ENCODE measurements around the gene NSD2.

The NSD2 gene

DNA sequence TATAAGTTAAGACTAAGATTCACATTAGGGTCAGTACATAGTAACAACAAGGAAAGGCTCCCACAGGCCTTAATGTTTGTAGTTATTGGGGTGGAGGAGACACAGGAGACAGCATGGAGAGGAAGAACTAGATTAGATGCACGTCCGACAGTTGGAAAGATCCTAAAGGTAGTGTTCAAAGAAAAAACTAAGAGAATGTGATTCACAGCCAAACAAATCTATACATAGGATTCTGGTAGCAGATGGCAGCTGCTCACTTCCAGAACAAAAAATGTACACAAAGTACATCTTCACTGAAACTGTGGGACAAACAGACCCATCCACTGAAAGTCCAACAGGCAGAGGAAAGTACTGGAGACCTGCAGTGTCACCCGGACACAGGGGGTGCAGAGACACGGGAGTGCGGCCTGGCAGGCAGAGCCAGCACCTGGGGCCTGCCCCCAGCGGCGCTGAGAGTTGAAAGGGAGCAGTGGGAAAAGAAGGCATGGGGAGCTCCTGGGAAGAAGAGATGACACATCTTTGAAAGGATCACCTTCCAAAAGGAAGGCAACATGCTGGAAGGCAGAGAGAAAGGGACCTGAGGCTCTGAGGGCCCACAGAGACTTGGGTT, 97.6 kb downstream of the NSD2 start:
- TF ChIP-seq, protein P1, sequence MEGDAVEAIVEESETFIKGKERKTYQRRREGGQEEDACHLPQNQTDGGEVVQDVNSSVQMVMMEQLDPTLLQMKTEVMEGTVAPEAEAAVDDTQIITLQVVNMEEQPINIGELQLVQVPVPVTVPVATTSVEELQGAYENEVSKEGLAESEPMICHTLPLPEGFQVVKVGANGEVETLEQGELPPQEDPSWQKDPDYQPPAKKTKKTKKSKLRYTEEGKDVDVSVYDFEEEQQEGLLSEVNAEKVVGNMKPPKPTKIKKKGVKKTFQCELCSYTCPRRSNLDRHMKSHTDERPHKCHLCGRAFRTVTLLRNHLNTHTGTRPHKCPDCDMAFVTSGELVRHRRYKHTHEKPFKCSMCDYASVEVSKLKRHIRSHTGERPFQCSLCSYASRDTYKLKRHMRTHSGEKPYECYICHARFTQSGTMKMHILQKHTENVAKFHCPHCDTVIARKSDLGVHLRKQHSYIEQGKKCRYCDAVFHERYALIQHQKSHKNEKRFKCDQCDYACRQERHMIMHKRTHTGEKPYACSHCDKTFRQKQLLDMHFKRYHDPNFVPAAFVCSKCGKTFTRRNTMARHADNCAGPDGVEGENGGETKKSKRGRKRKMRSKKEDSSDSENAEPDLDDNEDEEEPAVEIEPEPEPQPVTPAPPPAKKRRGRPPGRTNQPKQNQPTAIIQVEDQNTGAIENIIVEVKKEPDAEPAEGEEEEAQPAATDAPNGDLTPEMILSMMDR (IDR thresholded peaks at IDR 0.05; ENCODE audit: low read depth, low read length), result no peak
- Histone ChIP-seq H3K9ac (ENCODE audit: low read length) (no peak overlapping the region), H3K36me3 (replicated peaks; ENCODE audit: low read depth, low read length) (peaks cover 66% of the 10 kb centered on the region), H3K9me3 (ENCODE audit: insufficient read depth, low read length) (no peaks in the 10 kb centered on the region), H3K4me1 (ENCODE audit: low read length) (no peaks in the 10 kb centered on the region), H3K27me3 (ENCODE audit: low read depth, low read length) (no peaks in the 10 kb centered on the region), H2AFZ (ENCODE audit: low read depth, low read length) (no peak overlapping the region), H3K4me2 (ENCODE audit: low read length) (no peak overlapping the region), H3K27ac (ENCODE audit: low read length) (no peak overlapping the region), H3K79me2 (ENCODE audit: low read length) (peaks cover 14% of the 10 kb centered on the region), H4K20me1 (ENCODE audit: insufficient read depth, low read length) (no peaks in the 10 kb centered on the region; the same call in 1 of the 2 replicates), H3K4me3 (ENCODE audit: low read length) (no peak overlapping the region)

DNA sequence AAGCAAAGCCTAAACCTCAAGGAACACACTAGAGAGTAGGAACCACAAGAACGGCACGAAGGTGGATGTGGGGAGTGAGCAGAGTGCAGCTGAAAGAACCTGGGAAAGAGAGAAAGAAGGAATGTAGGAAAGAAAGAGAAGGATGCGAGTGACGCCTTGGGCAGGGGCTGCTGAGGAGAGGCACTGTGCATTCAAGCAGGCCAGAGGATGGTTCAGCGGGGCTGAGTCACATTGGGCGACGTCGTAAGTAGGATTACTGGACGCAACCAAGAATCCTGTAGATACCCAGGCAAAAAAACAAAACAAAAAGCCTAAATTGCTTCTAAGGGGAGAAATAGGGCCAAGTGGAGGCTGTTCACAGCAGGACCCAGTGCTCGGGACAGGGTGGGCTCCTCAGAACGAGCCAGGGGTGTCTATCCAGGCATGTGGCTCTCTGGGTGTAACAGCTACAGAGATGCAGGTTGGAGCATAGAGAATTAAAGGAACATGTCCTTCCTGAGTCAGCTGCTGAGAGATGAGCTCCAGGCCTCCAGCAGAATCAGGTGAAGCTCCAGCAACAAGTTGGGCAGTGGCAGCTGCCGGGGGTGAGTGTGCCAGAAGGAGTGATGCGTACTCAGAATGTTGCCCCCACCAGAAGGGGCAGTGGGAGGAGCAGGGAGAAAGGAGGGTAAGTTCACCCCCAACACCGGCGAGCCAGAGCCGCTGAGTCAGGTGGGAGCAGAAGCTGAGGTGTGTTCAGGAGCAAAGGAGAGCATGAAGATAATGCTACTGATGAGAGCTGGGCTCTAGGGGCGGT, 98.9 kb downstream of the NSD2 start:
- H3K9ac ChIP-seq (ENCODE audit: low read length), result no peak overlapping the region
- no peak overlapping the region for H3K4me3 ChIP-seq (ENCODE audit: low read length)
- H3K79me2 ChIP-seq (ENCODE audit: low read length), result peaks cover 8% of the 10 kb centered on the region; the same call in 1 of the 2 replicates
- H3K36me3 ChIP-seq (replicated peaks; ENCODE audit: low read depth, low read length), result peaks cover 62% of the 10 kb centered on the region
- no peak overlapping the region for H3K27ac ChIP-seq (ENCODE audit: low read length)
- H3K4me2 ChIP-seq (ENCODE audit: low read length), result no peak overlapping the region
- H3K27me3 ChIP-seq (ENCODE audit: low read depth, low read length), result no peaks in the 10 kb centered on the region
- no peak for TF ChIP-seq EZH2phosphoT487 (IDR thresholded peaks at IDR 0.05; ENCODE audit: low read depth)
- TF ChIP-seq, protein P1 (IDR thresholded peaks at IDR 0.05; ENCODE audit: low read depth, low read length), result no peak
- no peak overlapping the region for H2AFZ ChIP-seq (ENCODE audit: low read depth, low read length)
- no peaks in the 10 kb centered on the region for H3K4me1 ChIP-seq (ENCODE audit: low read length)
- no peaks in the 10 kb centered on the region for H3K9me3 ChIP-seq (ENCODE audit: insufficient read depth, low read length)
- H4K20me1 ChIP-seq (ENCODE audit: insufficient read depth, low read length), result no peaks in the 10 kb centered on the region; the same call in 1 of the 2 replicates

- no peak overlapping the region for H3K27ac ChIP-seq (ENCODE audit: low read length)
- H3K4me1 ChIP-seq (ENCODE audit: low read length), result no peaks in the 10 kb centered on the region
- TF ChIP-seq EZH2phosphoT487 (IDR thresholded peaks at IDR 0.05; ENCODE audit: low read depth), result no peak
- TF ChIP-seq, protein P1 (IDR thresholded peaks at IDR 0.05; ENCODE audit: low read depth, low read length), result no peak
- H2AFZ ChIP-seq (ENCODE audit: low read depth, low read length), result no peak overlapping the region
- no peak overlapping the region for H3K4me3 ChIP-seq (ENCODE audit: low read length)
- H3K27me3 ChIP-seq (ENCODE audit: low read depth, low read length), result no peaks in the 10 kb centered on the region
- no peak overlapping the region for H3K4me2 ChIP-seq (ENCODE audit: low read length)
- H4K20me1 ChIP-seq (ENCODE audit: insufficient read depth, low read length), result no peaks in the 10 kb centered on the region; the same call in 1 of the 2 replicates
- H3K9ac ChIP-seq (ENCODE audit: low read length), result no peak overlapping the region
- H3K9me3 ChIP-seq (ENCODE audit: insufficient read depth, low read length), result no peaks in the 10 kb centered on the region
- H3K36me3 ChIP-seq (replicated peaks; ENCODE audit: low read depth, low read length), result peaks cover 63% of the 10 kb centered on the region
- H3K79me2 ChIP-seq (ENCODE audit: low read length), result peaks cover 8% of the 10 kb centered on the region; the same call in 1 of the 2 replicates
These were observed 99.7 kb downstream of the NSD2 start for GRCh38 chr4:1970926-1971325.

DNA sequence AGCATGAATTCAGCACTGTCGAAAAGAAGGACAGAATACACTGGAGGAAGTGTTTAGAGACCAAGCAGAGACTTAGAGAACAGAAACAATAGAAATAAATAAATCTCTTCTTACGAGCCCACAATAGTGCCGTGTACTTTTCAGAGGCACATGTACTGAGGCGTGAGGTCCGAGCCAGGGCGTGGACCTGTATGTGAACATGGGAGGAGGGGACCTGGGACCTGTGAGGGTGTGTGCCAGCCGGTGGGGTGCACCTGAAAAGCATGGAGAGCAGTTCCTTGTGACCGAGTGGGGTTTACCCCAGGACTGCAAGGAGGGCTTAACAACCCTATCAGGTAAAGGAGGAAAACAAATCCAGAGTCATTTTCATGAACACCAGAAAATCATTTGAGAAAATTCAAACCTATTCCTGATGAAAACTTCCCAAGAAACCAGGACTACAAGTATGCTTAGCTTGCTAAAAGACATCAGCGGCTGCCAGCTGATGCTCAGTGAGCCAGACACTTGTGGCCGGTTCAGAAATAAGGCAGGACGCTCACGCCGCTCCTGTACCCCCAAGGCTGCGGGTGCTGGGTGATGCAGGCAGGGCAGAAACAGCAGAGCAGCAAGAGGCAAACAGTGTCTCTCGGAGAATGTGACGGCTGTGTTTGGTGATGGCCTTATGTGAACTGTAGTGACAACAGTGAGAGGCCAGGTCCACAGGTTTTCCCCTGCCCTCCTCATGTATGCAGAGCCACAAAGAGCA, 100.4 kb downstream of the NSD2 start:
- Histone ChIP-seq H3K4me3 (ENCODE audit: low read length) (no peak overlapping the region), H3K36me3 (replicated peaks; ENCODE audit: low read depth, low read length) (peaks cover 69% of the 10 kb centered on the region), H3K4me1 (ENCODE audit: low read length) (no peaks in the 10 kb centered on the region), H2AFZ (ENCODE audit: low read depth, low read length) (no peak overlapping the region), H3K9me3 (ENCODE audit: insufficient read depth, low read length) (no peaks in the 10 kb centered on the region), H3K27ac (ENCODE audit: low read length) (no peak overlapping the region), H3K27me3 (ENCODE audit: low read depth, low read length) (no peaks in the 10 kb centered on the region), H3K79me2 (ENCODE audit: low read length) (peaks cover 6% of the 10 kb centered on the region; the same call in 1 of the 2 replicates), H3K9ac (ENCODE audit: low read length) (no peak overlapping the region), H4K20me1 (ENCODE audit: insufficient read depth, low read length) (no peaks in the 10 kb centered on the region; the same call in 1 of the 2 replicates), H3K4me2 (ENCODE audit: low read length) (no peak overlapping the region)
- TF ChIP-seq, protein P1 (IDR thresholded peaks at IDR 0.05; ENCODE audit: low read depth, low read length), result no peak
- no peak for TF ChIP-seq EZH2phosphoT487 (IDR thresholded peaks at IDR 0.05; ENCODE audit: low read depth)
